ENCODE measurements around the gene KCNJ15. TPM values are rescaled to one million over a fixed set of nuclear protein-coding genes. Genes with fewer than 3 reads are reported as not detected.

The KCNJ15 gene
- total and polyA plus RNA-seq, 2 donors (not counting 1 experiment from before 2014, with no cell fraction given), result not detected

- TF ChIP-seq CTCF (IDR thresholded peaks at IDR 0.05), result no peak
- TF ChIP-seq EZH2 (IDR thresholded peaks at IDR 0.05; ENCODE audit: borderline replicate concordance, insufficient read depth, low read depth, low read length, poor library complexity, severe bottlenecking), result no peak
- intact Hi-C loops (cut with micrococcal nuclease), result no loop called here
- Mint-ChIP-seq H3K9me3 (ENCODE audit: insufficient read depth) (no peaks in the 10 kb centered on the region), H3K4me1 (no peaks in the 10 kb centered on the region), H3K27me3 (no peaks in the 10 kb centered on the region), H3K27ac (no peak overlapping the region), H3K4me3 (no peak overlapping the region)
- H3K4me1 ChIP-seq (ENCODE audit: control insufficient read depth in 2 of 2, insufficient read depth in 2 of 2, low read length in 2 of 2), result no peaks in the 10 kb centered on the region
- H3K9ac ChIP-seq (ENCODE audit: low read length), result no peak overlapping the region
- no peaks in the 10 kb centered on the region for H3K9me3 ChIP-seq (ENCODE audit: control extremely low read depth in 1 of 3, control insufficient read depth in 2 of 3, insufficient read depth in 1 of 3, low read length in 2 of 3)
- ChIA-PET CTCF (no interaction called here), POLR2A (no interaction called here)
- DNase-seq (no peak), ATAC-seq (ENCODE audit: low read depth) (no peak)
- no peak overlapping the region for H2AFZ ChIP-seq (ENCODE audit: insufficient read depth, low read depth, low read length, poor library complexity, severe bottlenecking)
- WGBS (ENCODE audit: insufficient coverage), result 85% methylated on average over 3 of the region's 5 CpGs
- no peak overlapping the region for H3K4me2 ChIP-seq (replicated peaks; ENCODE audit: low read depth, low read length, poor library complexity, severe bottlenecking)
- no peak overlapping the region for H3K27ac ChIP-seq (ENCODE audit: low read length in 2 of 2)
- H3K27me3 ChIP-seq (replicated peaks in 1 of 4; ENCODE audit: control extremely low read depth in 1 of 4, control insufficient read depth in 3 of 4, insufficient read depth in 4 of 4, low read length in 3 of 4), result no peaks in the 10 kb centered on the region
- H3K4me3 ChIP-seq (ENCODE audit: control extremely low read depth in 1 of 5, extremely low read depth in 1 of 5, insufficient read depth in 1 of 5, low read depth in 2 of 5, low read length in 4 of 5), result no peak overlapping the region
- H3K79me2 ChIP-seq (ENCODE audit: control insufficient read depth, insufficient read depth, low read length), result no peaks in the 10 kb centered on the region
- no peaks in the 10 kb centered on the region for H3K36me3 ChIP-seq (replicated peaks in 1 of 2; ENCODE audit: control extremely low read depth in 1 of 2, control insufficient read depth in 1 of 2, extremely low read depth in 1 of 2, insufficient read depth in 2 of 2, low read length in 1 of 2)
- H4K20me1 ChIP-seq (ENCODE audit: control insufficient read depth, insufficient read depth, low read length, poor library complexity, severe bottlenecking), result no peaks in the 10 kb centered on the region
Observed at GRCh38 chr21:38293765-38294164, 37.0 kb downstream of the KCNJ15 start.

GRCh38 chr21:38294609-38295008 is 37.8 kb downstream of the KCNJ15 start:
- ChIA-PET POLR2A (no interaction called here), CTCF (no interaction called here)
- Histone ChIP-seq H3K4me1 (ENCODE audit: control insufficient read depth in 2 of 2, insufficient read depth in 2 of 2, low read length in 2 of 2) (no peaks in the 10 kb centered on the region), H3K4me2 (replicated peaks; ENCODE audit: low read depth, low read length, poor library complexity, severe bottlenecking) (no peak overlapping the region), H3K9me3 (ENCODE audit: control extremely low read depth in 1 of 3, control insufficient read depth in 2 of 3, insufficient read depth in 1 of 3, low read length in 2 of 3) (no peaks in the 10 kb centered on the region), H3K27ac (ENCODE audit: low read length in 2 of 2) (no peak overlapping the region), H3K4me3 (ENCODE audit: control extremely low read depth in 1 of 5, extremely low read depth in 1 of 5, insufficient read depth in 1 of 5, low read depth in 2 of 5, low read length in 4 of 5) (no peak overlapping the region), H3K27me3 (replicated peaks in 1 of 4; ENCODE audit: control extremely low read depth in 1 of 4, control insufficient read depth in 3 of 4, insufficient read depth in 4 of 4, low read length in 3 of 4) (no peaks in the 10 kb centered on the region), H3K36me3 (replicated peaks in 1 of 2; ENCODE audit: control extremely low read depth in 1 of 2, control insufficient read depth in 1 of 2, extremely low read depth in 1 of 2, insufficient read depth in 2 of 2, low read length in 1 of 2) (no peaks in the 10 kb centered on the region), H3K9ac (ENCODE audit: low read length) (no peak overlapping the region), H2AFZ (ENCODE audit: insufficient read depth, low read depth, low read length, poor library complexity, severe bottlenecking) (no peak overlapping the region), H4K20me1 (ENCODE audit: control insufficient read depth, insufficient read depth, low read length, poor library complexity, severe bottlenecking) (no peaks in the 10 kb centered on the region), H3K79me2 (ENCODE audit: control insufficient read depth, insufficient read depth, low read length) (no peaks in the 10 kb centered on the region)
- intact Hi-C loops (cut with micrococcal nuclease), result no loop called here
- DNase-seq (no peak), ATAC-seq (ENCODE audit: low read depth) (no peak)
- TF ChIP-seq EZH2 (IDR thresholded peaks at IDR 0.05; ENCODE audit: borderline replicate concordance, insufficient read depth, low read depth, low read length, poor library complexity, severe bottlenecking) (no peak), CTCF (IDR thresholded peaks at IDR 0.05) (no peak)
- Mint-ChIP-seq H3K27me3 (no peaks in the 10 kb centered on the region), H3K27ac (no peak overlapping the region), H3K9me3 (ENCODE audit: insufficient read depth) (no peaks in the 10 kb centered on the region), H3K4me1 (no peaks in the 10 kb centered on the region), H3K4me3 (no peak overlapping the region)
- no CpG with 5 or more reads among the region's 2 CpGs for WGBS (ENCODE audit: insufficient coverage)

Measured in B cell (primary cell).